ENCODE results near the gene CCDC92B.
"Not testable (repeated sequence)": the region's sequence is repeated elsewhere in the genome, so short reads cannot be mapped to it uniquely, and the experiment has no call there.

CCDC92B gene

GRCh38 chr17:2703181-2703580, 46.3 kb downstream of the CCDC92B start:
- TF ChIP-seq, protein P1, sequence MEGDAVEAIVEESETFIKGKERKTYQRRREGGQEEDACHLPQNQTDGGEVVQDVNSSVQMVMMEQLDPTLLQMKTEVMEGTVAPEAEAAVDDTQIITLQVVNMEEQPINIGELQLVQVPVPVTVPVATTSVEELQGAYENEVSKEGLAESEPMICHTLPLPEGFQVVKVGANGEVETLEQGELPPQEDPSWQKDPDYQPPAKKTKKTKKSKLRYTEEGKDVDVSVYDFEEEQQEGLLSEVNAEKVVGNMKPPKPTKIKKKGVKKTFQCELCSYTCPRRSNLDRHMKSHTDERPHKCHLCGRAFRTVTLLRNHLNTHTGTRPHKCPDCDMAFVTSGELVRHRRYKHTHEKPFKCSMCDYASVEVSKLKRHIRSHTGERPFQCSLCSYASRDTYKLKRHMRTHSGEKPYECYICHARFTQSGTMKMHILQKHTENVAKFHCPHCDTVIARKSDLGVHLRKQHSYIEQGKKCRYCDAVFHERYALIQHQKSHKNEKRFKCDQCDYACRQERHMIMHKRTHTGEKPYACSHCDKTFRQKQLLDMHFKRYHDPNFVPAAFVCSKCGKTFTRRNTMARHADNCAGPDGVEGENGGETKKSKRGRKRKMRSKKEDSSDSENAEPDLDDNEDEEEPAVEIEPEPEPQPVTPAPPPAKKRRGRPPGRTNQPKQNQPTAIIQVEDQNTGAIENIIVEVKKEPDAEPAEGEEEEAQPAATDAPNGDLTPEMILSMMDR (IDR thresholded peaks at IDR 0.05; ENCODE audit: low read depth, low read length): no peak
- TF ChIP-seq POLR2A (IDR thresholded peaks at IDR 0.05; ENCODE audit: extremely low read depth, insufficient read length) (no peak), MYC (IDR thresholded peaks at IDR 0.05; ENCODE audit: low read depth, low read length) (no peak), MAX (IDR thresholded peaks at IDR 0.05; ENCODE audit: low read depth, low read length) (no peak)
- H3K4me3 ChIP-seq (ENCODE audit: low read depth, low read length): no peak overlapping the region
- no peak for DNase-seq (ENCODE audit: low read depth)

- no peak overlapping the region for H3K4me3 ChIP-seq (ENCODE audit: low read depth, low read length)
- no peak for TF ChIP-seq POLR2A (IDR thresholded peaks at IDR 0.05; ENCODE audit: extremely low read depth, insufficient read length)
- TF ChIP-seq MYC (IDR thresholded peaks at IDR 0.05; ENCODE audit: low read depth, low read length): no peak
- TF ChIP-seq, protein P1 (IDR thresholded peaks at IDR 0.05; ENCODE audit: low read depth, low read length): no peak
- no peak for TF ChIP-seq MAX (IDR thresholded peaks at IDR 0.05; ENCODE audit: low read depth, low read length)
- no peak for DNase-seq (ENCODE audit: low read depth)
These were observed 47.3 kb downstream of the CCDC92B start for GRCh38 chr17:2701996-2702741.

GRCh38 chr17:2701161-2701995, 48.1 kb downstream of the CCDC92B start:
- DNase-seq (ENCODE audit: low read depth): no peak
- TF ChIP-seq MAX (IDR thresholded peaks at IDR 0.05; ENCODE audit: low read depth, low read length): no peak
- TF ChIP-seq, protein P1 (IDR thresholded peaks at IDR 0.05; ENCODE audit: low read depth, low read length): no peak
- H3K4me3 ChIP-seq (ENCODE audit: low read depth, low read length): no peak overlapping the region

- no peak for DNase-seq (ENCODE audit: low read depth)
- no peak overlapping the region for H3K4me3 ChIP-seq (ENCODE audit: low read depth, low read length)
- TF ChIP-seq MYC (IDR thresholded peaks at IDR 0.05; ENCODE audit: low read depth, low read length): no peak
These were observed 48.8 kb downstream of the CCDC92B start for GRCh38 chr17:2700491-2701141.

DNA sequence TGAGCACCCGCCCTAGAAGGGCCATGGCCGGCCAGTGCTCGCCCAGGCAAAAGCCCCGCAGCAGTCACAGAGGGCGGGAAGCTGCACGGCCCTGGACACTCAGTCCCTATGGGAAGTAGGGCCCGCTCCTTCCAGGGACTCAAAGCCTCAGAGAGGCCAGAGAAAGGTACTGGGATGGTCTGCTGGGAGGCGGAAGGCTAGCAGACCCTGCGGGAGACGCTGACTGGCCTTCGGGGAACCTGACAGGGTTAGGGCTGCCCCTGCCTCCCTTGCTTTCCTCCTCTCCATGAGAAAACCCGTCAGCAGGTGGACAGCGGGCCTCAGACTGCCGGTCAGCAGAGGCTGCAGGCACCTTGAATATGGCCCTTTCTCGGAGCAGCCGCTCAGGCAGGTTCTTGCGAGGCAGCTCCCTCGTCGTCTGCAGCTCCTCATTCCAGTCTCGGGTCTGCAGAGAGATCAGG, 49.4 kb downstream of the CCDC92B start:
- H3K4me3 ChIP-seq (ENCODE audit: low read depth, low read length): no peak overlapping the region
- DNase-seq (ENCODE audit: low read depth): no peak
- TF ChIP-seq POLR2A (IDR thresholded peaks at IDR 0.05; ENCODE audit: extremely low read depth, insufficient read length) (no peak), MYC (IDR thresholded peaks at IDR 0.05; ENCODE audit: low read depth, low read length) (no peak)

DNA sequence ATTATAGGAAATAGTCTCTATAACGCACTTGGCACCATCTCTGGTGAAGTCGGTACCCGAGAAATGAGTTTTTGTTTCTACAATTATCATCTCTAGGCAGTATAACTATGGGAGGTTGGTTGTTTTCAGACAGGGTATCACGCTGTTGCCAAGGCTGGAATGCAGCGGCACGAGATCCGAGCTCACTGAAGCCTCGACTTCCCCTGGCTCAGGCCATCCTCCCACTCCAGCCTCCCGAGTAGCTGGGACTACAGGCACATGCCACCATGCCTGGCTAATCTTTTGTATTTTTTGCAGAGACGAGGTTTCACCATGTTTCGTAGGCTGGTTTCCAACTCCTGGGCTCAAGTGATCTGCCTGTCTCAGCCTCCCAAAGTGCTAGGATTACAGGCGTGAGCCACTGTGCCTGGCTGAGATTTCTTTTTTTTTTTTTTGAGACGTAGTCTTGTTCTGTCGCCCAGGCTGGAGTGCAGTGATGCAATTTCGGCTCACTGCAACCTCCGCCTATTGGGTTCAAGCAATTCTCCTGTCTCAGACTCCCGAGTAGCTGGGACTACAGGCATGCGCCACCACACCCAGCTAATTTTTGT, 50.1 kb downstream of the CCDC92B start:
- not testable (repeated sequence) for H3K4me3 ChIP-seq (ENCODE audit: low read depth, low read length); DNase-seq (ENCODE audit: low read depth)

- TF ChIP-seq MYC (IDR thresholded peaks at IDR 0.05; ENCODE audit: low read depth, low read length): no peak
- no peak for TF ChIP-seq MAX (IDR thresholded peaks at IDR 0.05; ENCODE audit: low read depth, low read length)
- no peak for TF ChIP-seq POLR2A (IDR thresholded peaks at IDR 0.05; ENCODE audit: extremely low read depth, insufficient read length)
- no peak for DNase-seq (ENCODE audit: low read depth)
- H3K4me3 ChIP-seq (ENCODE audit: low read depth, low read length): no peak overlapping the region
These were observed 51.8 kb downstream of the CCDC92B start for GRCh38 chr17:2697611-2698162.

Measured in NB4 (cell line).